Stomach (tissue), 9 donors: Measurements from ENCODE around the gene CDC7. TPM values are rescaled to one million over a fixed set of nuclear protein-coding genes. Genes with fewer than 3 reads are reported as not detected.

Experiments used
- DNase-seq, 2 donors: peaks; one replicate each; pipeline versions ENCODE4 v3.0.0 to v3.0.0-alpha.2; 2013 to 2019
- H3K27ac ChIP-seq, 5 donors: fragments of 200-600 bp in 4 of 5; sonication (generic) in 4 of 5; one replicate each; pipeline ENCODE4 v1.5.1; 2013 to 2019; ENCODE audit warnings: mild to moderate bottlenecking in 1 of 5, moderate library complexity in 1 of 5
- H3K27me3 ChIP-seq, 3 donors: fragments of 200-600 bp; sonication (generic); one replicate each; pipeline ENCODE4 v1.5.1; 2017 to 2019; ENCODE audit warnings: mixed run types in 1 of 3
- H3K36me3 ChIP-seq, 4 donors: fragments of 200-600 bp; sonication (generic); 1 replicate in 3 of 4; 2 replicates in 1 of 4; pipeline ENCODE4 v1.5.1; 2016 to 2019
- H3K4me1 ChIP-seq, 4 donors: fragments of 200-600 bp; sonication (generic); one replicate each; pipeline ENCODE4 v1.5.1; 2016 to 2019
- H3K4me3 ChIP-seq, 4 donors: fragments of 200-600 bp; sonication (generic) in 3 of 4; one replicate each; pipeline ENCODE4 v1.5.1; 2016 to 2019; ENCODE audit warnings: mild to moderate bottlenecking in 1 of 4
- H3K9me3 ChIP-seq, 4 donors: fragments of 200-600 bp; sonication (generic); one replicate each; pipeline ENCODE4 v1.5.1; 2016 to 2019
- EP300 ChIP-seq: sonication (generic); formaldehyde crosslinking; IDR thresholded peaks from one replicate; pipeline ENCODE4 v1.6.1; 2017; ENCODE audit warnings: antibody characterized with exemption
- POLR2A ChIP-seq, 4 donors: fragments of 450-650 bp; IDR thresholded peaks; one replicate each; pipeline ENCODE4 v1.6.1; 2016; ENCODE audit warnings: antibody characterized with exemption in 4 of 4, control low read depth in 2 of 4, mild to moderate bottlenecking in 1 of 4, moderate library complexity in 1 of 4
- POLR2AphosphoS5 ChIP-seq, 3 donors: sonication (generic); formaldehyde crosslinking; IDR thresholded peaks; one replicate each; pipeline ENCODE4 v1.6.1; 2016; ENCODE audit warnings: antibody characterized with exemption in 3 of 3
- WGBS, 5 donors: extraction: QIAGEN DNeasy Blood & Tissue Kit in 3 of 5; methylation state at CpG; one replicate each; pipeline versions ENCODE4 v1.1.5 to v1.1.7; 2013 to 2018; 5-methylcytosine and 5-hydroxymethylcytosine counted together
- intact Hi-C: fragments of 100-400 bp; cut with DNase I; formaldehyde crosslinking; loops from one replicate; pipeline ENCODE4 v1.15.1; 2023; ENCODE audit warnings: low total_unique reads
- polyA plus RNA-seq, 3 donors: library from polyadenylated mRNA; stranded (reverse); fragments of 200-250 nt; gene quantifications; one replicate each; pipeline ENCODE4 v1.2.3, GENCODE V29; 2013
- total RNA-seq, 5 donors: library from RNA; depleted of rRNA; stranded (reverse); fragments of >200 nt; gene quantifications; one replicate each; pipeline versions ENCODE4 v1.1.0 to v1.2.3, GENCODE V29; 2014 to 2016
- TF ChIP-seq, protein P1 (sequence below), 7 experiments: fragments of 450-650 bp in 4 of 7; fragments of 200-600 bp in 3 of 7; sonication (generic) in 3 of 7; IDR thresholded peaks; one replicate each; pipeline ENCODE4 v1.5.1; 2016 to 2019; ENCODE audit warnings: antibody characterized with exemption in 7 of 7, control low read depth in 2 of 7, mild to moderate bottlenecking in 1 of 7
- donor health status: healthy with polysubstance abuse.
- donor health status: Bipolar disorder and iron deficiency.
- donor health status: healthy.

Gene CDC7
- total and polyA plus RNA-seq, 8 donors, result 1.3 to 6.6 (median 2.1) TPM; not detected in 1

- 95 to 100% (median 98%) methylated on average over 2 of the region's 2 CpGs for WGBS, 5 donors
- intact Hi-C loops, result no loop called here
- no peak for DNase-seq
- Histone ChIP-seq H3K4me1 (peaks cover 8 to 22% (median 13%) of the 10 kb centered on the region in 4 donors), H3K36me3 (no peaks in the 10 kb centered on the region), H3K4me3 (no peak overlapping the region), H3K27me3 (no peaks in the 10 kb centered on the region), H3K27ac (no peak overlapping the region), H3K9me3 (no peaks in the 10 kb centered on the region)
- no peak for TF ChIP-seq POLR2A (IDR thresholded peaks at IDR 0.05)
- no peak for TF ChIP-seq POLR2AphosphoS5 (IDR thresholded peaks at IDR 0.05)
- no peak for TF ChIP-seq EP300
- TF ChIP-seq, protein P1, sequence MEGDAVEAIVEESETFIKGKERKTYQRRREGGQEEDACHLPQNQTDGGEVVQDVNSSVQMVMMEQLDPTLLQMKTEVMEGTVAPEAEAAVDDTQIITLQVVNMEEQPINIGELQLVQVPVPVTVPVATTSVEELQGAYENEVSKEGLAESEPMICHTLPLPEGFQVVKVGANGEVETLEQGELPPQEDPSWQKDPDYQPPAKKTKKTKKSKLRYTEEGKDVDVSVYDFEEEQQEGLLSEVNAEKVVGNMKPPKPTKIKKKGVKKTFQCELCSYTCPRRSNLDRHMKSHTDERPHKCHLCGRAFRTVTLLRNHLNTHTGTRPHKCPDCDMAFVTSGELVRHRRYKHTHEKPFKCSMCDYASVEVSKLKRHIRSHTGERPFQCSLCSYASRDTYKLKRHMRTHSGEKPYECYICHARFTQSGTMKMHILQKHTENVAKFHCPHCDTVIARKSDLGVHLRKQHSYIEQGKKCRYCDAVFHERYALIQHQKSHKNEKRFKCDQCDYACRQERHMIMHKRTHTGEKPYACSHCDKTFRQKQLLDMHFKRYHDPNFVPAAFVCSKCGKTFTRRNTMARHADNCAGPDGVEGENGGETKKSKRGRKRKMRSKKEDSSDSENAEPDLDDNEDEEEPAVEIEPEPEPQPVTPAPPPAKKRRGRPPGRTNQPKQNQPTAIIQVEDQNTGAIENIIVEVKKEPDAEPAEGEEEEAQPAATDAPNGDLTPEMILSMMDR (IDR thresholded peaks at IDR 0.05), result no peak
Observed at GRCh38 chr1:91499346-91499745, 1.3 kb upstream of the CDC7 start.

GRCh38 chr1:91499904-91500755, 521 bp upstream of the CDC7 start:
- no peak for DNase-seq
- no peaks in the 10 kb centered on the region for H3K9me3 ChIP-seq
- intact Hi-C loops, result no loop called here
- H3K4me3 ChIP-seq, result peak overlapping the region; percentile 58 to 63 (median 62)
- H3K27ac ChIP-seq, result peak overlapping the region; percentile 73 to 90 (median 87)
- no peaks in the 10 kb centered on the region for H3K27me3 ChIP-seq
- peaks cover 8 to 22% (median 13%) of the 10 kb centered on the region in 4 donors for H3K4me1 ChIP-seq
- no peaks in the 10 kb centered on the region for H3K36me3 ChIP-seq
- WGBS, 5 donors, result 16 to 18% (median 18%) methylated on average over 14 of the region's 14 CpGs
- no peak for TF ChIP-seq EP300
- TF ChIP-seq POLR2A (IDR thresholded peaks at IDR 0.05), result no peak
- no peak for TF ChIP-seq POLR2AphosphoS5 (IDR thresholded peaks at IDR 0.05)
- TF ChIP-seq, protein P1 (IDR thresholded peaks at IDR 0.05), result no peak

- no peak for TF ChIP-seq EP300
- TF ChIP-seq, protein P1 (IDR thresholded peaks at IDR 0.05), result peak in 2 of 7 experiments; percentile 1 to 9
- no peak for DNase-seq
- Histone ChIP-seq H3K9me3 (no peaks in the 10 kb centered on the region), H3K4me1 (peaks cover 8 to 22% (median 13%) of the 10 kb centered on the region in 4 donors), H3K36me3 (no peaks in the 10 kb centered on the region), H3K27ac (peak overlapping the region; percentile 73 to 90 (median 87)), H3K27me3 (no peaks in the 10 kb centered on the region), H3K4me3 (peak overlapping the region; percentile 58 to 63 (median 62))
- intact Hi-C loops, result no loop called here
- WGBS, 5 donors, result 0 to 1% (median 1%) methylated on average over 9 of the region's 9 CpGs
Observed at GRCh38 chr1:91501523-91501851, 836 bp downstream of the CDC7 start.

DNA sequence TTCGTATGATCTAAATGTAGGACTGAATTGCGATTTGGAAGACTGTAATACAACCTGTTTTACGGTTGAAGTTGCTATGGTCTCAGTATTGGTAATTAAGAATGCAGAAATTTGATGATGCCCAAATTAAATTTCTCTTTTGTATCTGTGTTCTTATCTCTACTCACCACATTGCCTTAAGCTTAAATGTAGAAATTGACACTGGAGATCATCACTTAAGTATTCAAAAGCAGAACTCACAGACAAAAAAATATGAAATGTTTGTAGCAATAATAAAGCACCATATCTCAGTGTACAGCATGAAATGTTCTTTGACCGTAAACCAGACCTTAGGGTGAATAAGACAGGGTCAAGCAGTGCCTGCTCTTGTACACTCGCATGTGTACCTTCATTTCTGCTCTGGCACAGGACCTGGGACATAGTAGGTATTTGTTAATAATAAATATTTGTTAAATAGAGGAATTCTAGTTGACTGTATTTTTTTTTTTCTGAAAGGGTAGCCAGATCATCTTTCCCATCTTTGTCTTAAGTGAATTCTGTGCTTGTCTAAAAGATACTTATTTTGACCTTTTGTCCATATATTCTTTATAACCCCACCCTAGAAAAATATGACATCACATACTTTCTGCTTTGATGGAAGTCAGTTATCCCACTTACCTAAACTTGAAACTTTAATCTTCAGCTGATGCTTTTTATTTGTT, 1.5 kb downstream of the CDC7 start:
- no peaks in the 10 kb centered on the region for H3K9me3 ChIP-seq
- intact Hi-C loops, result no loop called here
- H3K27me3 ChIP-seq, result no peaks in the 10 kb centered on the region
- TF ChIP-seq EP300 (no peak), POLR2A (IDR thresholded peaks at IDR 0.05) (no peak), POLR2AphosphoS5 (IDR thresholded peaks at IDR 0.05) (no peak)
- TF ChIP-seq, protein P1 (IDR thresholded peaks at IDR 0.05), result no peak
- H3K27ac ChIP-seq, result peak overlapping the region in 4 of 5 donors; percentile 73 to 90 (median 85)
- WGBS, 5 donors, result 29 to 34% (median 31%) methylated on average over 5 of the region's 5 CpGs
- no peaks in the 10 kb centered on the region for H3K36me3 ChIP-seq
- H3K4me1 ChIP-seq, result peaks cover 8 to 22% (median 13%) of the 10 kb centered on the region in 4 donors
- peak overlapping the region; percentile 58 to 63 (median 62) for H3K4me3 ChIP-seq
- no peak for DNase-seq
